ENCODE data around the gene PMIS2. TPM values are rescaled to one million over a fixed set of nuclear protein-coding genes. Genes with fewer than 3 reads are reported as not detected.

PMIS2 gene
- total RNA-seq, 1 experiment from 2014 or later: not detected

GRCh38 chr19:35551091-35551810 lies 34.7 kb upstream of the PMIS2 start:
- Histone ChIP-seq H3K36me3 (no peaks in the 10 kb centered on the region), H3K9me3 (replicated peaks) (no peaks in the 10 kb centered on the region), H3K27me3 (no peaks in the 10 kb centered on the region), H3K4me1 (peaks cover 4% of the 10 kb centered on the region; the same call in 1 of the 2 replicates), H3K27ac (no peak overlapping the region), H3K4me3 (no peak overlapping the region)
- no peak for DNase-seq

- no peak overlapping the region for H3K27ac ChIP-seq
- no peak overlapping the region for H3K4me3 ChIP-seq
- H3K27me3 ChIP-seq: no peaks in the 10 kb centered on the region
- H3K9me3 ChIP-seq (replicated peaks): no peaks in the 10 kb centered on the region
- no peaks in the 10 kb centered on the region for H3K4me1 ChIP-seq
- no peak for DNase-seq
- H3K36me3 ChIP-seq: no peaks in the 10 kb centered on the region
Observed at GRCh38 chr19:35552534-35553384, 33.2 kb upstream of the PMIS2 start.

- no peak for DNase-seq
- Histone ChIP-seq H3K27ac (no peak overlapping the region), H3K9me3 (replicated peaks) (no peaks in the 10 kb centered on the region), H3K4me1 (no peaks in the 10 kb centered on the region), H3K36me3 (no peaks in the 10 kb centered on the region), H3K27me3 (no peaks in the 10 kb centered on the region), H3K4me3 (no peak overlapping the region)
Observed at GRCh38 chr19:35553385-35554000, 32.5 kb upstream of the PMIS2 start.

- Histone ChIP-seq H3K9me3 (replicated peaks) (no peaks in the 10 kb centered on the region), H3K4me1 (no peaks in the 10 kb centered on the region), H3K4me3 (no peak overlapping the region), H3K27me3 (no peaks in the 10 kb centered on the region), H3K27ac (no peak overlapping the region), H3K36me3 (no peaks in the 10 kb centered on the region)
- no peak for DNase-seq
Observed at GRCh38 chr19:35554076-35554475, 31.9 kb upstream of the PMIS2 start.

- peak; percentile 73 to 79 for DNase-seq
- no peaks in the 10 kb centered on the region for H3K27me3 ChIP-seq
Observed at GRCh38 chr19:35555301-35556005, 30.5 kb upstream of the PMIS2 start.

GRCh38 chr19:35556025-35556590 lies 29.9 kb upstream of the PMIS2 start:
- Histone ChIP-seq H3K4me3 (no peak overlapping the region), H3K27me3 (no peaks in the 10 kb centered on the region), H3K36me3 (no peaks in the 10 kb centered on the region), H3K9me3 (replicated peaks) (no peaks in the 10 kb centered on the region), H3K4me1 (no peaks in the 10 kb centered on the region), H3K27ac (no peak overlapping the region)
- DNase-seq: no peak

More at GRCh38 chr19:35555301-35556005, 30.5 kb upstream of the PMIS2 start:
- H3K9me3 ChIP-seq (replicated peaks): no peaks in the 10 kb centered on the region
- H3K27ac ChIP-seq: no peak overlapping the region
- H3K4me3 ChIP-seq: no peak overlapping the region
- no peaks in the 10 kb centered on the region for H3K4me1 ChIP-seq
- H3K36me3 ChIP-seq: no peaks in the 10 kb centered on the region

- Histone ChIP-seq H3K36me3 (no peaks in the 10 kb centered on the region), H3K4me1 (no peaks in the 10 kb centered on the region), H3K27ac (no peak overlapping the region), H3K27me3 (no peaks in the 10 kb centered on the region), H3K4me3 (no peak overlapping the region), H3K9me3 (replicated peaks) (no peaks in the 10 kb centered on the region)
- no peak for DNase-seq
Observed at GRCh38 chr19:35556846-35557538, 29.0 kb upstream of the PMIS2 start.

- Histone ChIP-seq H3K27ac (no peak overlapping the region), H3K36me3 (no peaks in the 10 kb centered on the region), H3K4me3 (no peak overlapping the region), H3K4me1 (no peaks in the 10 kb centered on the region), H3K9me3 (replicated peaks) (no peaks in the 10 kb centered on the region), H3K27me3 (no peaks in the 10 kb centered on the region)
- peak; percentile 76 to 79 for DNase-seq
Observed at GRCh38 chr19:35557539-35558399, 28.2 kb upstream of the PMIS2 start.

GRCh38 chr19:35558400-35559280 lies 27.3 kb upstream of the PMIS2 start:
- H3K27me3 ChIP-seq: no peaks in the 10 kb centered on the region
- H3K4me1 ChIP-seq: no peaks in the 10 kb centered on the region
- no peak overlapping the region for H3K27ac ChIP-seq
- H3K9me3 ChIP-seq (replicated peaks): no peaks in the 10 kb centered on the region
- no peak for DNase-seq
- no peak overlapping the region for H3K4me3 ChIP-seq
- H3K36me3 ChIP-seq: no peaks in the 10 kb centered on the region

GRCh38 chr19:35559281-35559659 lies 26.7 kb upstream of the PMIS2 start:
- DNase-seq: no peak
- Histone ChIP-seq H3K4me1 (no peaks in the 10 kb centered on the region), H3K9me3 (replicated peaks) (no peaks in the 10 kb centered on the region), H3K4me3 (no peak overlapping the region), H3K27ac (no peak overlapping the region), H3K27me3 (no peaks in the 10 kb centered on the region), H3K36me3 (no peaks in the 10 kb centered on the region)

- H3K36me3 ChIP-seq: no peaks in the 10 kb centered on the region
- no peak for DNase-seq
- no peak overlapping the region for H3K4me3 ChIP-seq
- no peaks in the 10 kb centered on the region for H3K4me1 ChIP-seq
- H3K27ac ChIP-seq: no peak overlapping the region
- no peaks in the 10 kb centered on the region for H3K27me3 ChIP-seq
- no peaks in the 10 kb centered on the region for H3K9me3 ChIP-seq (replicated peaks)
Observed at GRCh38 chr19:35559781-35560180, 26.2 kb upstream of the PMIS2 start.

- Histone ChIP-seq H3K27ac (no peak overlapping the region), H3K4me3 (no peak overlapping the region), H3K9me3 (replicated peaks) (no peaks in the 10 kb centered on the region), H3K36me3 (no peaks in the 10 kb centered on the region), H3K4me1 (no peaks in the 10 kb centered on the region), H3K27me3 (no peaks in the 10 kb centered on the region)
- no peak for DNase-seq
Observed at GRCh38 chr19:35560271-35560670, 25.7 kb upstream of the PMIS2 start.
